Stimulated activated CD8-positive, alpha-beta memory T cell treated with anti-CD3 and anti-CD28 coated beads, Interleukin-12 subunit alpha, Interleukin-12 subunit beta, amount 100 ng/mL, for 24 hours (primary cell): ENCODE data around the gene C16orf95.

Experiments used
- DNase-seq: peaks from one replicate; pipeline ENCODE4 v3.0.0-alpha.2; 2020; ENCODE audit errors: extremely low read depth

The C16orf95 gene

GRCh38 chr16:87316450-87316922, 706 bp downstream of the C16orf95 start:
- no peak for DNase-seq

GRCh38 chr16:87314990-87315420, 2.2 kb downstream of the C16orf95 start:
- no peak for DNase-seq

- no peak for DNase-seq
Measured at GRCh38 chr16:87312008-87312407, 5.2 kb downstream of the C16orf95 start.

- no peak for DNase-seq
Measured at GRCh38 chr16:87311387-87311786, 5.8 kb downstream of the C16orf95 start.

- DNase-seq, result no peak
Measured at GRCh38 chr16:87310610-87311009, 6.6 kb downstream of the C16orf95 start.

GRCh38 chr16:87309620-87310525, 7.3 kb downstream of the C16orf95 start:
- DNase-seq, result no peak

GRCh38 chr16:87308826-87309225, 8.4 kb downstream of the C16orf95 start:
- DNase-seq, result no peak

- DNase-seq, result no peak
Measured at GRCh38 chr16:87306516-87306915, 10.7 kb downstream of the C16orf95 start.

- no peak for DNase-seq
Measured at GRCh38 chr16:87305505-87306391, 11.4 kb downstream of the C16orf95 start.

GRCh38 chr16:87304951-87305350, 12.2 kb downstream of the C16orf95 start:
- no peak for DNase-seq

GRCh38 chr16:87303962-87304521, 13.2 kb downstream of the C16orf95 start:
- no peak for DNase-seq

GRCh38 chr16:87303431-87303930, 13.7 kb downstream of the C16orf95 start:
- DNase-seq, result no peak

GRCh38 chr16:87298857-87299465, 18.2 kb downstream of the C16orf95 start:
- no peak for DNase-seq

- DNase-seq, result no peak
Measured at GRCh38 chr16:87297918-87298631, 19.1 kb downstream of the C16orf95 start.

- no peak for DNase-seq
Measured at GRCh38 chr16:87297407-87297806, 19.8 kb downstream of the C16orf95 start.

- no peak for DNase-seq
Measured at GRCh38 chr16:87295661-87296531, 21.3 kb downstream of the C16orf95 start.

GRCh38 chr16:87295259-87295658, 21.9 kb downstream of the C16orf95 start:
- DNase-seq, result no peak

- no peak for DNase-seq
Measured at GRCh38 chr16:87293990-87294389, 23.2 kb downstream of the C16orf95 start.

- no peak for DNase-seq
Measured at GRCh38 chr16:87291944-87292343, 25.2 kb downstream of the C16orf95 start.
